Measurements from ENCODE around the gene PRKCH.
"Not testable (repeated sequence)": the region's sequence is repeated elsewhere in the genome, so short reads cannot be mapped to it uniquely, and the experiment has no call there.

PRKCH gene

DNA sequence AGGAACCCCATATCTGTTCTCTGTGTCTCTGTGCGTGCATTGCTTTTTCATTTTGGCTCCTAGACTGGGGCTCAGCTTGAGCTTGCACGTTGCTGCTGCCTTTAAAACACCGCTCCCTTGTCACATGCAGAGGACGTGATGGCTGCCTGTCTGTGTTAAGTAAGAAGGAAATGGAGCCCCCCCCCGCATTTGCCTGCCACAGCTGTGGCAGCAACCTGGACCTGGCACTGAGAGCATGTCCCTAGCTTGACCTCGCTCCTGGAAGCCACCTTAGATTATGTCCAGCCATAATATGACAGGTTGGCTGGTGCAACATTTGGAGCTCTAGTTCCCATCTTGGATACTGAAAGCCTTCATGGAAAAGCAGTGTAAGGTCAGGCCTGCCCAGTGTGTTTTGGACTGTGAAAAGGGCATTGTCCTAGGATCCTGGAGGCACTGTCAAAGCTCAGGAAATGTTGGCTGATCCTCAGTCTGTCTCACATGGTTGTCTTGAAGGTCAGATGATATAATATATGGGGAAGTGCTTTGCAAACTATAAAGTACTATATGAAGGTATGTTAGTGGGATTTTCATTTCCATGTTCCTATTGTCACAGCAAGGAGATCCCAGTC lies 73.8 kb downstream of the PRKCH start:
- no peak for DNase-seq

DNA sequence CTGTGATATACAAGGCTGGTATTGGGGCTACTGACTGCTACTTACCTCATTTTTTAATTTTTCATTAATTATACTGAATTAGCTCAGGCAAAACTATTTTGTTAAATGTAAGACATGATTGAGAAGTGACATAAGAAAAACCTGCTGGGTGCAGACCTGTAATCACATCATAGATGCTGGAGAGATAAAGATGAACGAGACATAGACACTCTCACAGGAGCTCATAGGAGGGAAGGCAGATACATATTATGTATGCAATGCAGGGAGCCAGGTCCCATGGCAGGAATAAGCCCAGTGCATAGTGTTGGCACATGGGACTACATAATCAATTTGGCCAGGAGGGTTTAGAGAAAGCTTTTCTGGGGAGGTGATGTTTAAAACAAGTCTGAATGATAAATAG lies 74.9 kb downstream of the PRKCH start:
- no peak for DNase-seq

DNA sequence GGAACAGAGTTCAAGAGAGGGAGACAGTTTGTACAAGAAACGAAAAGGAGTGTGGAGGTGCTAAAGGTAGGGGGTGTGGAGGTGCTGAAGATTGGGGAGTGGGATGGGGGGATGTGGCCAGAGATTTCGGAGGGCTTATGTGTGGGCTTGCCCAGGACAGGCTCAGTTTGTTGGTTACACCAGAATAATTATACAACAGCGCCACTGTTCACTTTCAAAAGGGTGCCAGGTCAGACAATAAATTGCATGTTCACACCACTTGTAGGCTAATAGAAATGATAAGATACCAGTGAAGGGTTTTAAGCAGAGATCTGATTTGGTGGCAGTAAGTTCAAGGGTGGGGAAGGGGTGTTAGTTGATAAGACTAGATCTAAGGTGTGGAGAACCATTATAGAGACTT lies 75.3 kb downstream of the PRKCH start:
- DNase-seq = no peak

DNA sequence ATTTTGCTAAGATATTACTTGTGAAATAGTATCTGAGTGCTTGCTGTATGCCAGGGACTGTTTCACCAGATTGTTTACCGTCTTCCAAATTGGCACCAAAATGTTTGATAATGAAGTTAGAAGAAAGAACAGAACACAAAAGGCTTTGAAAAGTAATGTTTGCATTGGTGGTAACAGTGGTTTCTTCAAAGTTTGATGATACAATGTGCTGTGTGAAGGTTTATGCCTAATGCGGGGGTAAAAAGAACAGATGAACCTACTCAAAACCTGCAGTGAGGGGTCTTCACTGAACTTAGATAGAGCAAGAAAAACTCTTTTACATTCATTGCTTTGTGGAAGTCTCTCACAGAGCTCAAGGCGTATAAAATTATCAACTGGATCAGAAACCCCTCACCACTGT lies 76.2 kb downstream of the PRKCH start:
- no peak for DNase-seq

DNA sequence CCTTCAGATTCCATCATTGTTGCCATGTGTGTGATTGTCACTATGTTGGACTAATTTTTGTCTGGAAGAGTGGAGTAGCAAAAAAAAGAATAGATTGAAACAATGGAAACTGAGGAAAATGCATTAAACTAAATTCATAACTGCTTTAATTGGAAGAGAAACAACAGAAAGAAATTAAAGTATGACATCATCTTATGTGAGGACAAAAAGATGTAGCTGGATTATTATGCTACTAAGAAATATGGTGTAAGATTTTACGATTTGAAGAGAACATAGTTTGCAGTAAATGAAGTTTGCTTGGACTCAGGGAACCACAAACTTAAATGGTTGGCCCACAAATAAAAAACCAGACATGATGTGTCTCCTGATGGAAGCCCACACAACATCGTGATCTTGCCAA lies 76.8 kb downstream of the PRKCH start:
- DNase-seq = no peak

DNA sequence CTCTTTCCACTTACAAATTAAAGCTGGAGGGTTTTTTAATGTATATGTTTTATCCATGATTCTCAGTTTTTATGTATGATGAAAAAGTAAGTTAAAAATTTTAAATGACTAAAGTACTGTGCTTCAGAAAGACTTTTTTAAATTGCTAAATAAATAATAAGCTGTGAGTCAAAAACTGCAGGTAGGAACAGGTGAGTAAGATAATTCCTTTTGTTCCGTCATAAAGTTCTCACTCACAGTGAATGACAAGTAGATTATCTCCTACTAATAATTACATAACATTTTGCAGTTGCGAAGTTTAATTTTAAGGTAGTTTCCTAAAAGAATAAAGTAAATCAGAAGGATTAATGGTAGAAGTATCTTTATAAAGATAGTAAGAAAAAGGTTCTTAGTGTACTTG lies 78.0 kb downstream of the PRKCH start:
- no peak for DNase-seq

DNA sequence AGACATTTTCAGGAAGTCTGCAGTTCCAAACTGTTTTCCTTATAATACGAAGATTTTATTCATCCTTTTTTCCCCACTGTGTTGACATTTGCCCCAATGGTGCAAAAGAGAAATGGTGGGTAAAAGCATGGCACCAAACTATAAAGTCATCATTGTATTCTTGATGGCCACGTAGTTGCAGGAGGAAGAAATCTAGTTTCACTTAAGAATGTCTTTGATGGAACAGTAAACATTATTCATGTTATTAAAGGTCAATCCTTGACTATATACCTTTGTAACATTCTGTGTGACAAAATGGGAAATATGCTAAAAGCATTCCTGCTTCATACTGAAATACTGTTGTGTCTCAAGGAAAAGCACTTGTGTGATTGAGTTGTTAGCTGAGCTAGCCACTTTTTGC lies 80.1 kb downstream of the PRKCH start:
- DNase-seq = no peak

DNA sequence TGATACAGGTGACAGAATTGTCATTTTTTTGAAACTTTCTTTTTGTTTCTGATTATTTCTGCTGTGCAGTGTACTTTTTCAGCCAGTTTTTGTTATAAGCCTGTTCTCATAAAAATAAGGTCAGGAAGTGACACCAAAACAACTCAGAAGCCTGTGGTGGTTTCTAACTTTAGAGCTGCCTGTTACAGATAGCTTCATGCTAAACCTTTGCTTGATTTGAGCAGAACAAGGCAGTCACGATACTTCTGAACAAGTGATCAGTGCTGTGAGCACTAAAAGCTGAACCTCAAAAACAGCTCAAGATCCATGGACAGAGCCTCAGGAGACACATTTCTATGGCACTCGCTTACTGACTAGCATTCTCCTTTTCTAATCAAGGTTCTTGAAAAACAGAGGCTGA lies 82.0 kb downstream of the PRKCH start:
- no peak for DNase-seq

DNA sequence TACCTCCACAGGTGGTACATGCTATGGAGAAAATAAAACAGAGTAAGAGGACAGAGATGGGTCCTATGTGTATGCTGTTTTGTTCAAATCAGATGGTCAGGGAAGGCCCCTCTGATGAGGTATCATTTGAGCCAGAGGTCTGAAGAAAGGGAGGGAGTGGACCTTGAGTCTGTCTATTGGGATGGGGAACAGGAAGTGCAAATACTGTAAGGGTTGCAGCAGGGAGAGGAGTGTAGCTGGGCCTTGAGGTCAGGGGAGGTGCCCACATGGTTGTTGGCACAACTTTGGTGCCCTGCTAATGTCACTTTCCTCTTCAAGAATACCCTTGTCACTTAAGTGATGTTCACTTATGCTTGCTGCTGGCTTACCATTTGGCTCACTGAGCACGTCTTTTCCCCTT lies 83.3 kb downstream of the PRKCH start:
- no peak for DNase-seq

DNA sequence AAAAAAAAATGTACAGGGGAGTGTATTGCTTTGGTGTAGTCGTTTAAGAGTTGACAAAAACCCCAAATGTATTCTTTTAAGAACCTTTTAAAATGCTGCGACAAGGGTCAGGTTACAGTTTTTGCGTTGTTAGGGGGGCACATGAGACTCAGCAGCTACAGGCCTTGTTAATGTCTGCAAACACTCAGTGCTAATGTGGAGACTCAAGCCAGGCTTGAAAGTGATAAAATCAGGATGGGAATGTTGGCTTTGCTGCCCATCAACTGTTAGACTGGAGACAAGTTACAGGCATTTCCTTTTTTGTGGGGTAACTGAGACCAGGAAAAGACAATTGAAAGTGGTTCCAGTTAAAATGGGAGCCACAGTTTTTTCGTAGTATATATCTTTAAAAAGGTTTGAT lies 84.8 kb downstream of the PRKCH start:
- no peak for DNase-seq

DNA sequence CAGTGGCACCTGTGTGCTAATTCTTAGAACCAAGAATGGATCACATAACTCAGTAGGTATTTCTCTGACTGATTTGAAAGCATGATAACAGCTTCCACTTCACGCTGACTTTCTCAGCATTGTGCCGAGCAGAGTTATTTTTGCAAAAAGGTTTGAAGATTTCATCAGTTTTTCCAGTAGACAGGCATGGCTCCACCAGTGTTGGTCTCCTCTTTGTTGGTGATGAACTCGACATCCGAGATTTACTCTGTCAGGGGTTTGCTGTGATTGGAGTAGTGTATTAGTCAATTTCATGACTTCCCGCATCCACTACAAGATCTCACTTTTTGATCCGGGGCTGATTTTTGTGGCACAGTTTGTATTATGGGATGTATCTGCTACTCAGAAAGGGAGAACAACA lies 85.3 kb downstream of the PRKCH start:
- no peak for DNase-seq

DNA sequence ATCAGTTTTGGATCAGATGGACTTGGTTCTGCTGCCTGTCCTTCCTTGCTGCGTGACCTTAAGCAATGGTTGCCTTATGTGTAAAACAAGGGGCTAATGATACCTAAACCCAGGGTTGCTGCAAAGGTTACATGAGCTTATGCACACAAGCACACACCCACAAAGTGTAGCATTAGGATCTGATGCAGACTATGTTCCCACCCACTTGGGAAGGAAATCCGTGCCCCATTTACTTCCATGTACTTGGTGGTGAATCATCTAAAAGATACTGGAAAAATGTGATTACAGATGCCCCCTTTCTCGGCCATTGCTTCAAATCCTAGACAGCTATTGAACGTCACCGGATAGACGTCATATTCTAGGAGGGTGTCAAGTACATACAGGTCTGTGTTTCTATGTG lies 87.1 kb downstream of the PRKCH start:
- DNase-seq = no peak

DNA sequence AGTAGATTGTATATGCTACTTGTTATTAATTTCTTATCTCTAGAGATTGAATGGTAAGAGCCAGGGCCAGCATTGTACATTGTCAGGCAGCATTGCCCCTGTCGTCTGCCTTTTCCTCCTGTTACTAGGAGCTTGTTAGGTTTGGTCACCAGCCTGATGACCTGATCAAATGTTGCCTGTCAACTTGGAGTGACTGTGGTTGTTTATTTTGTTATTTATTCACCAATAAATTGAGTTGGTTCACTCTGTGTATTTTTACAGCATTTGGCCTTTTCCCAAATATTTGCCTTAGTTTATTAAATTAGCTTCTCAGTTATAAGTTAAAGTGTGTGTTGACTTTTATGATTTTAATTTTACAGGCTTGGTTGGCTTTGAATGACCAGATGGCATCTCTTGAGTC lies 88.4 kb downstream of the PRKCH start:
- DNase-seq = no peak

DNA sequence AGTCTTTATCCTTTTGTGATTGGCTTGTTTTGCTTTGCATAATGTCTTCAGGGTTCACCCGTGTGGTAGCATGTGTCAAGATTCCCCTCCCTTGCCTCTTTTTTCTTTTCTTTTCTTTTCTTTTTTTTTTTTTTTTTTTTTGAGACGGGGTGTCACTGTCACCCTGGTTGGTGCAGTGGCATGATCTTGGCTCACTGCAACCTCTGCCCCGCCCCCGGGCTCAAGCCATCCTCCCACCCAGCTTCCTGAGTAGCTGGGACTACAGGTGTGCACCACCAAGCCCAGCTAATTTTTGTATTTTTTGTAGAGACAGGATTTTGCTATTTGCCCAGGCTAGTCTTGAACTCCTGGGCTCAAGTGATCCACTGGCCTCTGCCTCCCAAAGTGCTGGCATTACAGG lies 94.6 kb downstream of the PRKCH start:
- DNase-seq = not testable (repeated sequence)

DNA sequence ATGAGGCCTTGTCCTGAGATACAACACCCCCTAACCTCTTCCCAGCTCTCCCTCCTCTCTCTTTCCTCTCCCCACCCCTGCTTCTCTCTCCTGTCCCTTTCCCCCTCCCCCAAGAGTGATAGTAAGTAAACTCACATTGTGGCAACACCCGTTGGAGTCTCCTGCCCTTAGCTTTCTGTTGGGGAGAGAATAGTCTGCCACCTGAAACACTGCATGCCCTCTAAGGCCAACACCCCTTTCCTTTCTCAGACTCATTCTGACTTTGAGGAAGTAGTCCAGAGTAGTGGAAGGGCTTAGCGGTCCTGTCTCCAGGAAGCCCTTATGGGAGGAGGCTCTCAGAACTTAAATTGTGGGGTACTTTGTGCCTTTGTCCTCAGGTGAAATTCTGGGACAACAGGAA lies 95.2 kb downstream of the PRKCH start:
- peak in 1 of 2 donors; percentile 24 for DNase-seq

DNA sequence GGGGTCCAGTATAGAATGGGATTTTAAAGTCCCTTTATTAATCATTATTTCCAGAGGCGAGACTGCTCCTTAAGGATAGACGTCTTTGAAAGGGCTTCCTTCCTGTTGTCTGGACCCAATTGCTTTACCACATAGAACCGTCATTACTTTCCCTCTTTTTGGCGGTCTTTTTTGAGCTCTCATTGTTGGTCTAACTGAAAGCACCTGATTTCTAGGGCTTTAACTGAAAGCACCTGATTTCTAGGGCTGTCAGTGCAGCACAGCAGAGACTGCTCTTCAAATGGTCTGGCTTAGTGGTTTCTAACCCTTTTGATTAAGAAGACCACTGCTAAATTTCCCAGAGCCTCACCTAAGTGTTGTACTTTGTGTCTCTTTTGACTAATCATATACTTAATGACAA lies 95.8 kb downstream of the PRKCH start:
- DNase-seq = no peak

DNA sequence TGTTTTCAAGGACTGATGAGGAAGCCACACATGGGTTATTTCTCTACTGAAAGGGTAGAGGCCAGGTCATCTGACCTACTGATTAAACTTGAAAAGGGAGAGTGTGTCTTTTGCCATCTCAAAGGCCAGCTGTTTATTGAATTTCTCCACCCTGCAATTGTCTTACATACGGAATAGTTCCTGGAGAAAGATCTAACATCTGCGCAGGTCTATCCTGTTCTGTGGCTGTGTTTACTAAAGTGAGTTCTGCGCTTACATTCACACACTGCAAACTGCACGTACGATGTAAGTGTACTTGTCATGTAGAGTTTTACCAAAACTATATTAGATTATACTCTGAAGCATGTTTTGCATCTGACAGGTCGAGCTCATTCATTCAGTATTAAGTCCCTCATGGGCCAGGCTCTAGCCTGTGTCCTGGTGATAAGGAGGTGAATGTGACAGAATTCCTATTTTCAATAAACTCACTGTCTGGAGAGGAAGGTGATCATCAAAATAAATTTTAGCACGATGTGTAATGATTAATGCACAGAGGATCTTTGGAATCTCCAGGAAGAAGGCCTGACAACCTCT lies 96.6 kb downstream of the PRKCH start:
- DNase-seq = no peak

DNA sequence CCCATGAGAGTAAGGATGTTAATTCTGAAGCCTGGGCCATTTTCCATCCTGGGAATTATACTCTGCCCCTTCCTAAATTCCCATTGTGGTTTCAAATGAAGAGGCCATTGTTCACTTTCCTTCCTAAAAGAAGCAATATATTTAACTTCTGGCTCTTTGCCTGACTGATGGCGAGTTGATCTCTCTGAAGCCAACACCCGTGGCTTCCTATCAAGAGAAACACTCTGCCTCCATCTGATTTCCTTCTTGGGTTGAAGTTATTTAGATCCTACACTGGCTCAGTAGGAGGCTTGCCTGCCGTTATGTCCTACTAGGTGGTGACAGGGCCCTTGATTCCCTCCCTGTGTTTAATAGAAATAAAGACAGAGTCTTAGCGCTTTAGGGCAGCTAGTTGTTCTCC lies 97.4 kb downstream of the PRKCH start:
- no peak for DNase-seq

DNA sequence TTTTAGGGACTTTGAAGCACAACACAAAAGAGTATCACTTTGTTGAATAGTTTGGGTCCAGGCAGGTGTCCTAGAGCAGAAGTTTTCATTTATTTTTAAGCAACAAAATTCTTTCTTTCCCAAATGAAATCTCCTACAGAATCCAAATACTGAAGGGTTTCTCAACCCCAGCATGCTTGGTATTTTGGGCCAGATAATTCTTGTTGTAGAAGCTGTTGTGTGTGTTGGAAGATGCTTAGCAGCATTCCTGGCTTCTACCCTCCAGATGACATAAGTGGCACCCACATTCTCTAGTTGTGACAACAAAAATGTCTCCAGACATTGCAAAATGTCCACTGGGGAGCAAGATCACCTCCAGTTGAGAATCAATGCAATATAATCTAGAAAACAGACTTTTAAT lies 97.8 kb downstream of the PRKCH start:
- no peak for DNase-seq

DNA sequence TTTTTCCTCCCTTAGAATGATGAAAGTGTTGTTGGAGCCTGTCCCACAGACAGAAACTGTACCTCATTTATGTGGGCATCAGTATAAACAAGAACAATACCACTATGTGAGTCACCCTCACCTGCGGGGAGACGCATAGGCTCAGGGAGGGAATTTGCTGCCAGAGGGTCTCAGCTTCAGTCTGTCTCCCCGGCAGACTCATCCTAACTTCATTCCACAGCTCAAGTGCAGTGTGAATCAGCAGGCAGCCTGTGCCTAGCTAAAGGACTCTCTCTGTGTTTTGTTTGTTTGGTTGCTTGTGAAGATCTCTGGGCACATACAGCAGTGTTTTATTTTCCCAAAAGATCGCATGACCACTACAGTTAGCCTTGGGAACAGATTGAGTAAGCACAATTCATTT lies 98.9 kb downstream of the PRKCH start:
- no peak for DNase-seq

DNA sequence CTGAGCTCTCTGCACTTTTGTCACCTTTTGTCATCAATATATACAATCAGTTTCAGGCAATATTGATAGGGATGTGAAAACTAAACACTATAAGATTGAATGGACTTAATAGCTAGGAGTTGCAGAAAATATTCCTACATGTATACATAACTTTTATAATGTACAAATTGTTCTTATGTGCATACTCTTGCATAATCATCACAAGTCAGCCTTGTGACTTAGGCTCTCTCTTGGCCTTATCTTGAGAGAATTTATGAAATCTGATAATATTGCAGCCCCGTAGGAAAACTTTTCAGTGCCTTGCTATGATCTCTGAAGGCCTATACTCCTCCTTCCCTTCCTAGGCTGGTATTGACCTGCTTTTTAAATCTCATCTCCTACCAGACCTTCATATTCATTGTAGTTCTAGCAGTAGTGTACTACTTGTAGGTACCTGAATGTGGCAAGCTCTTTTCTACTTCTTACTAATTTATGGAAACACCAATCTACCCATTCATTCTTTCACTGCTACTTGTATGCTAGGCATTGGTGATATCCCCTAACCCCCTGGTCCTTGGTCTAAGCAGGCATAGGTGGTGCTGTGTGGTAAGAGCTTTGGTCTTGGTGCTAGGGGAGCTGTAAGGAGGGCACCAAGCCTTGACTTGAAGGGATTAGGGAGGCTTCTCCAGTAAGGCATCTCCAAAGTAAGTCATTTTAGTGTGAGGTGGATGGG lies 100.0 kb downstream of the PRKCH start:
- DNase-seq = no peak

DNA sequence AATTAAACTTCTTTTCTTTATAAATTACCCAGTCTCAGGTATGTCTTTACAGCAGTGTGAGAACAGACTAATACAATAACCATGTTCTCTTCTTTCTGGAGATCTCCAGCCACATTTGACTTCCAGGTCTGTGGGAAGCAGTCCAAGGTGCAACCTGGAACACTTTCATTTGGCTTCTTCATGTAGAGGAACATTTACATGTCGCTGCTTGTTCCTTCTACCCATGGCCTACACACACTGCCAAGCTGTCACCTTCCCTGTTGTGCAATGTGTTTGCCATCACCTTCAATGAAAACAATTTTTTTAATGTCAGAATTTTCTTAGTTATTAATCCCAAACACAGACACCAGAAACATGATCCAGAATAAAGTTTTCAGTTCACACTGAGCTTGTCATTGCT lies 104.7 kb downstream of the PRKCH start:
- no peak for DNase-seq

DNA sequence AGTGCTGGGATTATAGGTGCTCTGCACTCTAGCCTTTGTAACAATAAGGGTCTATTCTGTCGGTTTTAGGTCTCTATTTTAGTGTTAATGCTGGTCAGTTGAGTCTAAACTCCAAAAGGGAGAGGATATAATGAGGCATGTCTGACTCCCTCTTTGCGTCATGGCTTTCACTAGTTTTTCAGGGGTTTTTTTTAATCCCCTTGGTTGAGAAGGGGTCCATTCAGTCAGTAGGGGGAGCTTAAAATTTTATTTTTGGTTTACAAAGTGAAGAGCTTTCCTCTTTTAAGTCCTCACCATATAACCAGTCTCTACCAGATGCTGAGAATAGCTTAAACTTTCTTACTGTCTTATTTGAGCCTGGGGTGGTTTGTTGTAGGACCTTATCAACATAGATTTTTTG lies 106.9 kb downstream of the PRKCH start:
- DNase-seq = no peak

DNA sequence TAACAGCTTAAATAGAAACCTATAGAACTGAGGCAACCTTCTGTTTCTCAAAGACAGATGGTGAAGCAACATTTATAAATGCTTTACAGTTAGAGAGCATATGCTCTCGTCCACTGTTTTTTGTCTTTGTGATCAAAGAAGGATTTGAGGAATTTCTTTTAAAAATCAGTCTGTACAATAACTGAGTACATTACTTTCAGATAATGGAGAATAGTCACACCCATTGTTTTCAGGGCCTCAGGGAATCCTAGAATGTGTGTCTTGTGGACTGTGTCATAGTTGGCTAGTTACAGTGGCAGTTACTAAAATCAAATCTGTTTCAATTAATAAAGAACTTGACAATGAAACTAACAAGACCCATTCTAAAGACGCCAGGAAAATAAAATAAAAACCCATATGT lies 107.9 kb downstream of the PRKCH start:
- no peak for DNase-seq

Data from bone marrow (tissue), 2 donors.